GM10266 (cell line): ENCODE data around the gene ARVCF.

Experiments
- DNase-seq: peaks from one replicate; pipeline ENCODE4 v3.0.0; 2012; ENCODE audit errors: extremely low spot score
- CTCF ChIP-seq: IDR thresholded peaks from 2 replicates; pipeline ENCODE4 v1.5.1; 2012; ENCODE audit warnings: mild to moderate bottlenecking, low read depth; ENCODE audit not compliant: control insufficient read depth, insufficient read depth; ENCODE audit errors: missing control alignments

The ARVCF gene

GRCh38 chr22:20008221-20008995 lies 8.2 kb downstream of the ARVCF start:
- no peak for TF ChIP-seq CTCF
- no peak for DNase-seq

GRCh38 chr22:20004464-20004863 lies 12.2 kb downstream of the ARVCF start:
- no peak for TF ChIP-seq CTCF
- DNase-seq = no peak

GRCh38 chr22:20003304-20003703 lies 13.3 kb downstream of the ARVCF start:
- no peak for DNase-seq
- no peak for TF ChIP-seq CTCF

GRCh38 chr22:20002636-20003035 lies 14.0 kb downstream of the ARVCF start:
- no peak for TF ChIP-seq CTCF
- no peak for DNase-seq

GRCh38 chr22:20002128-20002527 lies 14.5 kb downstream of the ARVCF start:
- no peak for TF ChIP-seq CTCF
- DNase-seq = no peak

GRCh38 chr22:20001082-20001638 lies 15.5 kb downstream of the ARVCF start:
- no peak for DNase-seq
- no peak for TF ChIP-seq CTCF
